HG03064 (cell line): ENCODE measurements around the gene COL9A3.

ENCODE experiments used
- ATAC-seq: cut with Tn5 transposase; IDR thresholded peaks from one replicate; pipeline ENCODE4 v1.9.1; 2021; ENCODE audit warnings: low read depth; ENCODE audit not compliant: unreplicated experiment

Gene COL9A3

DNA sequence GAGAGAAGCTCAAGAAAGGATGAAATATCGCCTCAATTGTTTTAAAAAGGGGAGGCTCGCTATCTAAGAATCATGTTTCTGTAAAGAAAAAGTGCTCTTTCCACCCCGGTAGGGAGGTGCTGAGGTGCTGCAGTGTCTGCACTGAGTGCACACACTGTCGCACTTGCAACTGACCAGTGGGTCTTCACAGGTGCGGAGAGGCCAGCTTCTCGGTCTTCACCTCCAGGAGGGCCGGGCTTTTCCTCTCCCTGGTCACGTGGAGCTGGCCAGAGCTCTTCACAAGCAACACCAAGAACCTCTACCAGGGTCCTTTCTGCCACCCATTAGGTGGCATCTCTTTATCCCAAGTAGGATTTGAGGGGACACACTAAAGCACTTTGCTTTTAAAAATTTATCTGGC is 72.6 kb downstream of the COL9A3 start:
- no peak for ATAC-seq

DNA sequence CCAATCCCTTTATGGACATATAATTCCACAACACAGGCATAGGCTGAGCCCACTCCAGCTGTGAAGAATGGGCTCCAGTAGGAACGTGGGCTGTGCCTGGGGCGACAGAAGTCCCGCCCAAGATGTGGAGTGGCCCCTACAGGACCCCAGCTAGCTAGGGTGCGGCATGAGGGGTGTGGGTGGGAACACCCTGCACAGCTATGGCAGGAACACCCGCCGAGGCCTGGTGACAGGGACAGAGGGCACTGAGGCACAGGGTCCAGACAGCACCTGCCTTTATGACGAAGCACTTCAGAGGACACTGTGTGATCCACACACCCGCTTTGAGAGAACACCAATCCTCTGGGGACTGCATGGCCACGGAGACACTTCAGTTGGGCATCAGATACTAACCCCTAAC is 73.0 kb downstream of the COL9A3 start:
- ATAC-seq = no peak

DNA sequence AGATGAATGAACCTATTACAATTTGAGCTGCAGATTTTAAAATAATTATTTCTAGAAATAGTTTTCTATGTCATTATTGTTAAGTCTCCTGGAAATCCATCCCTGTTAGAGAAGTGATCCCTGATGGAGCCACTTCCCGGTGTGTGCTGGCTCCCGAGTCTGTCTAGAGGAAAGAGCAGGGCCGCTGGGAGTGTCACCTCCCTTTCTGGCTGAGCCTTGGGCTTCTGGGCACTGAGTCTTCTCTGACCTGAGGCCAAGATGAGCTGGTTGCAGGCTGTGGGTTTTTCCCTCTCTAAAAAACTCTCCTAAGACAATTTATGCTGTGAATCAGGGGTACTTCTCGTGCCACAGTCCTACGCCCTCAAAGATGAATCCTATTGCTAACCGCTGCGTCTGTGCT is 73.6 kb downstream of the COL9A3 start:
- ATAC-seq = no peak
